Activated T-helper 1 cell treated with anti-CD3 and anti-CD28 coated beads, Interleukin-2, amount 50 U/mL, for 16 hours (primary cell): Measurements from ENCODE around the gene STXBP5.

ENCODE experiments used
- DNase-seq, 2 donors: peaks; one replicate each; pipeline ENCODE4 v3.0.0-alpha.2; 2020; ENCODE audit warnings: low read depth in 1 of 2, low spot score in 1 of 2

STXBP5 gene

GRCh38 chr6:147429794-147430193 is 225.6 kb downstream of the STXBP5 start:
- no peak for DNase-seq

- DNase-seq: no peak
Measured at GRCh38 chr6:147430811-147431210, 226.6 kb downstream of the STXBP5 start.

GRCh38 chr6:147434076-147434475 is 229.9 kb downstream of the STXBP5 start:
- no peak for DNase-seq

- no peak for DNase-seq
Measured at GRCh38 chr6:147434516-147434915, 230.3 kb downstream of the STXBP5 start.

- no peak for DNase-seq
Measured at GRCh38 chr6:147437615-147438014, 233.4 kb downstream of the STXBP5 start.

GRCh38 chr6:147438758-147439528 is 234.7 kb downstream of the STXBP5 start:
- DNase-seq: no peak
